ENCODE measurements around the gene FLNB. TPM values are rescaled to one million over a fixed set of nuclear protein-coding genes. Genes with fewer than 3 reads are reported as not detected.

The FLNB gene
- total and polyA plus RNA-seq, 8 donors: 80.1 to 126 (median 93.3) TPM

DNA sequence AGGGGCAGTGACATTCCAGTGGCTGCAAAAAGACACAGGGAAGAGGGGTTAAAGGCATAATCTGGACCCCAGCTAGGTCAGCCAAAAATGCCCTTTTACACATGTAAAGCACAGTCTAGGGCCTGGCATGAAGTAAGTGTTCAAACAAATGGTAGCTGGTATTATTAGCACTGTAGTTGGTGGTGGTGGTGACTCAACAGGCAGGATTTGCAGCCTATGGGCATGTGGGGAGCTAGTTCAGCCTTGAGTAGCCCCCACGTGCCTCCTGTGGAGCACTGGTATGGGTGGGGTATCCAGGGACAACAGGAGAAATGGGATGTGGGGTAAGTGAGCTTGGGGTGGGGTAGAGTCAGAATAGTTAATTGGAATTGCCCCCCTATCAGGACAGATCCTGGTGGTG lies 175.0 kb downstream of the FLNB start:
- no peak for TF ChIP-seq CTCF (IDR thresholded peaks at IDR 0.05)
- no peak for DNase-seq
- Histone ChIP-seq H3K9me3 (no peaks in the 10 kb centered on the region), H3K36me3 (no peaks in the 10 kb centered on the region), H3K4me1 (peaks cover 0 to 3% of the 10 kb centered on the region in 2 donors), H3K27ac (no peak overlapping the region), H3K4me3 (no peak overlapping the region), H3K27me3 (peaks cover 0 to 3% of the 10 kb centered on the region in 2 donors)
- no peak for ATAC-seq
- intact Hi-C loops (cut with DNase I): no loop called here

GRCh38 chr3:58183891-58184290 lies 175.7 kb downstream of the FLNB start:
- peaks cover 0 to 6% of the 10 kb centered on the region in 2 donors for H3K4me1 ChIP-seq
- DNase-seq (no peak), ATAC-seq (no peak)
- H3K9me3 ChIP-seq: no peaks in the 10 kb centered on the region
- no peaks in the 10 kb centered on the region for H3K27me3 ChIP-seq
- intact Hi-C loops (cut with DNase I): loop anchor here in 1 of 2 donors (2.0 kb wide), 1 partner anchor 115 kb away; no protein-coding TSS in a partner anchor
- no peaks in the 10 kb centered on the region for H3K36me3 ChIP-seq
- no peak overlapping the region for H3K4me3 ChIP-seq
- H3K27ac ChIP-seq: no peak overlapping the region
- TF ChIP-seq CTCF (IDR thresholded peaks at IDR 0.05): no peak

DNA sequence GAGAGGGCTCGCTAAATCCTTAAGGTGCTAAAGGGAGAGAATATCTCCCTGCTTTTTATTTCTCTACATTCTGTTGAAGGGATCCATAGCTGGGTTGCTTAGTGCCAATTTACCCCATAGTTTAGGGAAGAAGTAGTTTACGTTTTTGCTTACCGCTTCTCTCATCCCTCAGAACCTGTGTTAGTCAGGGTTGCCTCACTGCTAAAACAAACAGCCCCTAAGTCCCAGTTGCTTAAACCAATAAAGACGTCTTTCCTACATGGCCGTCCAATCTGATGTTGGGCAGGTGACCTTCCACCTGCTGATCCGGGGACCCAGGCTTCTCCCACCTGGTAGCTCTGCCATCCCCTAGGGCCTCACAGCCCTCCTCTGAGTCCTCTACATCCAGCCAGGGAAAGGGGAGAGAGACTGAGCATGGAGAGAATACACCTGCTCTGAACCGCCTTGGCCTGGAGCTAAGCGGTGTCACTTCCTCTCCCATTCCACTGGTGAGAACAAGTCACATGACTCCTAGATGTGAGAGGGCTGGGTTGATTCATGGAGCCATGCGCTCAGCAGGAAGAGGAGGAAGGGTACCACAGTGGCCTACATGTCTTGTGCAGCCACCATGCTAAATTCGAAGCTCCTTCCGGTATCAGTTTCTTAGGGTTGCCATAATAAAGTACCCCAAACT lies 176.2 kb downstream of the FLNB start:
- Histone ChIP-seq H3K4me1 (peaks cover 0 to 6% of the 10 kb centered on the region in 2 donors), H3K27me3 (no peaks in the 10 kb centered on the region), H3K36me3 (no peaks in the 10 kb centered on the region), H3K27ac (no peak overlapping the region), H3K4me3 (no peak overlapping the region), H3K9me3 (no peaks in the 10 kb centered on the region)
- no peak for ATAC-seq
- intact Hi-C loops (cut with DNase I): loop anchor here in 1 of 2 donors (2.0 kb wide), 1 partner anchor 114 kb away; no protein-coding TSS in a partner anchor
- no peak for DNase-seq
- no peak for TF ChIP-seq CTCF (IDR thresholded peaks at IDR 0.05)

- Histone ChIP-seq H3K36me3 (no peaks in the 10 kb centered on the region), H3K4me1 (peaks cover 0 to 6% of the 10 kb centered on the region in 2 donors), H3K4me3 (no peak overlapping the region), H3K27me3 (no peaks in the 10 kb centered on the region), H3K9me3 (no peaks in the 10 kb centered on the region), H3K27ac (no peak overlapping the region)
- intact Hi-C loops (cut with DNase I): loop anchor here in 1 of 2 donors (2.0 kb wide), 1 partner anchor 114 kb away; no protein-coding TSS in a partner anchor
- DNase-seq: no peak
- no peak for ATAC-seq
- TF ChIP-seq CTCF (IDR thresholded peaks at IDR 0.05): no peak
Measured at GRCh38 chr3:58184982-58185360, 176.7 kb downstream of the FLNB start.

DNA sequence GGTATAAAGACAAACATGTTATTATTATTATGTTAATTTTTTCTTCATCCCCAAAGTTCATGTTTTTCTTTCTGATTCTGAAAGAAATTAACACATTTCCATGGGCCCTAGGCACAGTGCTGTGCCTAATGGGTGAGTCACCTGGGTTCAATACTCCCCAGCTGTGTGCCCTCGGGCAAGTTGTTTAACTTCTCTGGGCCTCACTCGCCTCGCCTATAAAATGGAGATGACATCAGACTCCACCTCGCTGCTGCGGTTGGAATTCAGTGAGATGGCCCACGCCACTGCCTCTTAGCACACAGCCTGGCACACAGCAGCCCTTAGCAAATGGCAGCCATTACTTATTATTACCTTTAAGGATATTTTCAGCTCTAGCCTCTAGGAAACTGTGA lies 179.9 kb downstream of the FLNB start:
- H3K36me3 ChIP-seq: no peaks in the 10 kb centered on the region
- DNase-seq: no peak
- no peak overlapping the region for H3K4me3 ChIP-seq
- no peak overlapping the region for H3K27ac ChIP-seq
- TF ChIP-seq CTCF (IDR thresholded peaks at IDR 0.05): no peak
- intact Hi-C loops (cut with DNase I): no loop called here
- no peaks in the 10 kb centered on the region for H3K9me3 ChIP-seq
- H3K4me1 ChIP-seq: peaks cover 0 to 6% of the 10 kb centered on the region in 2 donors
- no peaks in the 10 kb centered on the region for H3K27me3 ChIP-seq
- no peak for ATAC-seq

Measured in left lung (tissue), 10 donors.